ENCODE results near the gene RNASE12.
"Not testable (repeated sequence)": the region's sequence is repeated elsewhere in the genome, so short reads cannot be mapped to it uniquely, and the experiment has no call there.

RNASE12 gene

DNA sequence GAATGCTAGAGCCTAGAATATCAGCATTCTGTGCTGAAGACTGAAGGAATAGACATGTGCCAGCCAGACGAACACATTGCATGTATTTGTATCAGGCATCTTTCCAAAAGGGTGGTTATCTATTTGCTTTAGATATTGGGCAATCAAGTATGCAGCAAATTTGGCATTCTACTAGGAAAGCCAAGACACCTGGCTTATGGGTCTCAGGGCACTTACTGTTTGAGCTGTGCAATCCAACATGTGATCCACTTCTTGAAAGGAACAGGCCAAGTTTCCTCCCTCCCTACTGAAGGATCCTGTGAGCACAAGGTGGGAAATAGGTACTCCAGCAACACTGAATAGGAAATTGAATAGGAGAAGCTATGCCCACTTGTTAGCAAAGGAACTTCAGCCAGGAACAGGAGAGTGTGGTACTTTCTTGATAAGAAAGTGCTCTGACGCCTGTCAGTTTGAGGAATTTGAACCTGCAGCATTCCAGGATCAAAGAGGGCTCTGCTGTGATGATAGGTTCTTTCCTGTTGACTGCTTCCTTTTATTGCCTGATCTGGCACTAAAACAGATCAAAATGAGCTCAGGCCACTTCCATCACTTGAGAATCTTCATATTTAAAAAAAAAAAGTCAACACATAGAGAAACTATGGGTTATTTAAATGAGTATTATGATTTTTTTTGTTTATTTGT lies 29.8 kb upstream of the RNASE12 start:
- H3K4me3 ChIP-seq (ENCODE audit: low read depth, low read length): no peak overlapping the region
- TF ChIP-seq, protein P1, sequence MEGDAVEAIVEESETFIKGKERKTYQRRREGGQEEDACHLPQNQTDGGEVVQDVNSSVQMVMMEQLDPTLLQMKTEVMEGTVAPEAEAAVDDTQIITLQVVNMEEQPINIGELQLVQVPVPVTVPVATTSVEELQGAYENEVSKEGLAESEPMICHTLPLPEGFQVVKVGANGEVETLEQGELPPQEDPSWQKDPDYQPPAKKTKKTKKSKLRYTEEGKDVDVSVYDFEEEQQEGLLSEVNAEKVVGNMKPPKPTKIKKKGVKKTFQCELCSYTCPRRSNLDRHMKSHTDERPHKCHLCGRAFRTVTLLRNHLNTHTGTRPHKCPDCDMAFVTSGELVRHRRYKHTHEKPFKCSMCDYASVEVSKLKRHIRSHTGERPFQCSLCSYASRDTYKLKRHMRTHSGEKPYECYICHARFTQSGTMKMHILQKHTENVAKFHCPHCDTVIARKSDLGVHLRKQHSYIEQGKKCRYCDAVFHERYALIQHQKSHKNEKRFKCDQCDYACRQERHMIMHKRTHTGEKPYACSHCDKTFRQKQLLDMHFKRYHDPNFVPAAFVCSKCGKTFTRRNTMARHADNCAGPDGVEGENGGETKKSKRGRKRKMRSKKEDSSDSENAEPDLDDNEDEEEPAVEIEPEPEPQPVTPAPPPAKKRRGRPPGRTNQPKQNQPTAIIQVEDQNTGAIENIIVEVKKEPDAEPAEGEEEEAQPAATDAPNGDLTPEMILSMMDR (IDR thresholded peaks at IDR 0.05; ENCODE audit: low read depth, low read length): no peak

DNA sequence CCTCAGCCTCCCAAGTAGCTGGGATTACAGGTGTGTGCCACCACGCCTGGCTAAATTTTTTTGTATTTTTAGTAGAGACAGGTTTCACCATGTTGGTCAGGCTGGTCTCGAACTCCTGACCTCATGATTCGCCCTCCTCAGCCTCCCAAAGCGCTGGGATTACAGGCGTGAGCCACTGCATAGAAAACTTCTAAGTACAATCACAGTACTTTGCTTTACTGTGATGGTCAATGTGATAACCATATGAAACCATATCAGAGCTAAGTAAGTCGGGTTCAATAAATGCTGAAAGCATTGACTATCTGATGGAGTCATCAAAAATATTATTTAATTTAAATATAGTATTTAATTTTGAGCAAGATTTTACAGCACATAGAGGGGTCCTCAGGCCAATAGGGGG lies 28.5 kb upstream of the RNASE12 start:
- not testable (repeated sequence) for H3K4me3 ChIP-seq (ENCODE audit: low read depth, low read length)

DNA sequence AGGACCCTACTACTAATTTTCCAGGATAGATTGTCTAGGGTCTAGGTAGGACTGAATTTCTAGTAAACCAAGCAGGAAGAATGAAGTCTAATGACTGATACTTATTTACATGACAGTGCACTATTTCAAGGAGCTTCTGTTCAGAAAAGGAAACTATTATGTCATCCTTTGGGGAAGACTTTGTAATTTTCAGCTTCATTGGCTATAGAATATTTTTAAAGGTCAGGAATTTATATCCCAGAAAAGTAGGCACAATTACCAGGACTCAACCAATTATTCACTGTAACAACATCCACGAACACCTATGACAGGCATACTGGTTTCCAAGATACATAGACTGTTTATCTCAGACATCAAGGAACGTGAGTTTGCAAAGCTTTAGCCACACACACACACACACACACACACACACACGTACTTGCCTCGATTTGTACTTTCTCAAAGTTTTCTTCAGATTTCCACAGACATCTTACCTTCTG lies 27.1 kb upstream of the RNASE12 start:
- H3K4me3 ChIP-seq (ENCODE audit: low read depth, low read length): no peak overlapping the region
- TF ChIP-seq, protein P1 (IDR thresholded peaks at IDR 0.05; ENCODE audit: low read depth, low read length): no peak

DNA sequence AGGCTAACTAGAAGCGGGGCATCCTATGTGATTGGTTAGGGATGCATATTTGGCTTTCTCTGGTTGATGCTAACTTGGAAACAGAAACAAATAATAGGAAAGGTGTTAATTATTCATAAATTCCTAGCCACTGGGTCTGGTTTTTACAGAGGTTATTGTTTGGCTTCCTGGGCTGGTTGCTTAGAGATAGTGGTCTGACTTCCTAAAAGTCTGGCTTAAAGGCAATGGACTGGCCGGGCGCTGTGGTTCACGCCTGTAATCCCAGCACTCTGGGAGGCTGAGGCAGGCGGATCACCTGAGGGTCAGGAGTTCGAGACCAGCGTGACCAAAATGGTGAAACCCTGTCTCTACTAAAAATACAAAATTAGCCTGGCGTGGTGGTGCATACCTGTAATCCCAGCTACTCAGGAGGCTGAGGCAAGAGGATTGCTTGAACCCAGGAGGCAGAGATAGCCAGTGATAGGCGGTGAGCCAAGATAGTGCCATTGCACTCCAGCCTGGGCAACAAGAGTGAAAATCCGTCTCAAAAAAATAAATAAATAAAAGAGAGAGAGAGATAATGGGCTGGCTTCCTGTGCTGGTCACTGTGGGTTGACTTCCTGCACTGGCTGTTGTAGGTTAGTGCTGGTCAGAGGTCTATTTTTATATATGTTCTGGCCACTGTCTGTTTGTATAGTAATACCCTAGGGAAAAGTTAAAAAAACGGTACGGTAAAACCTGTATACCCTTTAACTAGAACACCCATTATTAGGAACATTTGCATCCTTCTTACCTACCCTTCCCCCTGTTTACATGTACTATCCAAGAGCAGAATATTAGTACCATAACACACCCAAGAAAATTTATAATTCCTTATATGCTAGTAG lies 26.2 kb upstream of the RNASE12 start:
- TF ChIP-seq, protein P1 (IDR thresholded peaks at IDR 0.05; ENCODE audit: low read depth, low read length): no peak
- H3K4me3 ChIP-seq (ENCODE audit: low read depth, low read length): no peak overlapping the region

DNA sequence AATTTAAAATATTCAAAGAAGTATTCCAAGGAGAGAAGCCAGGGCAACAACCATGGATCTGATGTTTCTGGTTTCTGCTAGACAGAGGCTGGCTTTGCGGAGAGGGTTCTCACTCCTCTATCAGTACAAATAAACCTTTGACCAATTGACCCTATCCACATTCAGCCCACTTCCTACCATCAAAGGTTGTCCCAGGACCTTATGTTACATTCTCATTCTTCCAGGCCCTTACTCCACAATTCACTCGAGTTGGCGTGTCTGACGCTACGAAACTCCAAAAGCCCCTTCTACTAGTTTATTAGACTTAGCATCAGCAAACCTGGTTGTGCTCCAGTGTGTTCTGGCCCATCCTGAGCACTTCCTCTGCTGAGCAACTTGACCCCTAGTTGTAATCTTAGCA lies 24.8 kb upstream of the RNASE12 start:
- TF ChIP-seq, protein P1 (IDR thresholded peaks at IDR 0.05; ENCODE audit: low read depth, low read length): no peak
- no peak overlapping the region for H3K4me3 ChIP-seq (ENCODE audit: low read depth, low read length)

DNA sequence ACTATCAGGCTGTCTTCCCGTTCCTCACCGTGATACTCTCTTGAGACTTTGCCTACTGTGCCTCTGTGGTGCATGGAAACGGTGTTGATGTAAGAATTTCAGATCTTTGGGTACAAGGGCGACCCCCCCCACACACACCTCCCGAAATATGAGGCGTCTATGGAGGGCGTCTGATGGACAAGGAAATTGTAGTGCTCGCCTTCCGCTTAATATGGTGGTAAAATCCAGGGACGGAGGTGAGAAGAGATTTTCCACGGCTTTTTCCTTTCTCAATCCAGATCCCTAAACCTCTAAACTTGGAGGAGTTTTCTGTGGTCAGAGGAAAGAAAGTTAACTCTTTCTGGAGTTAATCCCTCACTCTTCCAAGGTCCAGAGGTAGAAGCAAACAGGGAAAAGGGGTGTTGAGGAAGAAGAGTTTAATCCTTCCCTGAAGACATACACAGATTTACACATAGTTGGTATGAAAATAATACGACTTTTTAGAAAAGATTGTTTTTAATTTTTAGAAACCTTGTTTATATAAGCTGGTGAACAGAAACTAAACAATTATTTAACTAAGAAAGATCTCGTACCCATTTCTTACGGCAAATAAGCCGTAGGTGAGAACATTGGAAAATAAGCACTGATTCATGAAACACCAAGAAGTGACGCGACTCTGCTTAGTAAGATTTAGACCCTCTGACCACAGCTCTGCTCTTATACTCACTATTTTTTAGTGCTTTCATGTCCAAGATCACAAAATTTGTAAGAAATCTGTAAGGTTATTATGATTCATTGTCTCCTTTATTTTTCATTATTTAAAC lies 23.1 kb upstream of the RNASE12 start:
- peak overlapping the region; percentile 55 for H3K4me3 ChIP-seq (ENCODE audit: low read depth, low read length)
- TF ChIP-seq, protein P1 (IDR thresholded peaks at IDR 0.05; ENCODE audit: low read depth, low read length): no peak
